HG03064 (cell line): Measurements from ENCODE around the gene HSPBAP1.

Experiments
- ATAC-seq: cut with Tn5 transposase; IDR thresholded peaks from one replicate; pipeline ENCODE4 v1.9.1; 2021; ENCODE audit warnings: low read depth; ENCODE audit not compliant: unreplicated experiment

The HSPBAP1 gene

GRCh38 chr3:122793568-122794416 is at the start of gene HSPBAP1:
HSPBAP1 (minus strand) TSS chr3:122793831; CDS start chr3:122793680, 151 bp downstream.
- peak; percentile 59 for ATAC-seq

- ATAC-seq = no peak
These were observed 42.0 kb upstream of the HSPBAP1 start for GRCh38 chr3:122835590-122835989.

GRCh38 chr3:122828281-122828680 is 34.6 kb upstream of the HSPBAP1 start:
- no peak for ATAC-seq

GRCh38 chr3:122826278-122826677 is 32.6 kb upstream of the HSPBAP1 start:
- no peak for ATAC-seq

- no peak for ATAC-seq
These were observed 31.8 kb upstream of the HSPBAP1 start for GRCh38 chr3:122825460-122825859.

- no peak for ATAC-seq
These were observed 31.1 kb upstream of the HSPBAP1 start for GRCh38 chr3:122824465-122825381.

GRCh38 chr3:122816587-122816986 is 23.0 kb upstream of the HSPBAP1 start:
- ATAC-seq = no peak

- no peak for ATAC-seq
These were observed 17.1 kb upstream of the HSPBAP1 start for GRCh38 chr3:122810734-122811133.

- no peak for ATAC-seq
These were observed 10.3 kb upstream of the HSPBAP1 start for GRCh38 chr3:122803977-122804376.

GRCh38 chr3:122802323-122802722 is 8.7 kb upstream of the HSPBAP1 start:
- ATAC-seq = no peak

GRCh38 chr3:122800706-122801237 is 7.1 kb upstream of the HSPBAP1 start:
- ATAC-seq = no peak

- no peak for ATAC-seq
These were observed 6.4 kb upstream of the HSPBAP1 start for GRCh38 chr3:122800031-122800430.

- no peak for ATAC-seq
These were observed 5.7 kb upstream of the HSPBAP1 start for GRCh38 chr3:122799322-122799721.

- ATAC-seq = no peak
These were observed 3.7 kb upstream of the HSPBAP1 start for GRCh38 chr3:122797291-122797690.

- no peak for ATAC-seq
These were observed 2.1 kb upstream of the HSPBAP1 start for GRCh38 chr3:122795674-122796195.

- peak; percentile 72 for ATAC-seq
These were observed 1.4 kb upstream of the HSPBAP1 start, which contains the start of gene SLC49A4 for GRCh38 chr3:122794779-122795673. SLC49A4 (plus strand) TSS chr3:122795069; CDS start chr3:122795193, 124 bp downstream.

- no peak for ATAC-seq
These were observed 800 bp upstream of the HSPBAP1 start for GRCh38 chr3:122794483-122794778.

- no peak for ATAC-seq
These were observed 3.9 kb downstream of the HSPBAP1 start for GRCh38 chr3:122789585-122790273.

- no peak for ATAC-seq
These were observed 5.8 kb downstream of the HSPBAP1 start for GRCh38 chr3:122787872-122788271.
